ENCODE results near the gene VEZF1. TPM values are rescaled to one million over a fixed set of nuclear protein-coding genes. Genes with fewer than 3 reads are reported as not detected.

VEZF1 gene, protein sequence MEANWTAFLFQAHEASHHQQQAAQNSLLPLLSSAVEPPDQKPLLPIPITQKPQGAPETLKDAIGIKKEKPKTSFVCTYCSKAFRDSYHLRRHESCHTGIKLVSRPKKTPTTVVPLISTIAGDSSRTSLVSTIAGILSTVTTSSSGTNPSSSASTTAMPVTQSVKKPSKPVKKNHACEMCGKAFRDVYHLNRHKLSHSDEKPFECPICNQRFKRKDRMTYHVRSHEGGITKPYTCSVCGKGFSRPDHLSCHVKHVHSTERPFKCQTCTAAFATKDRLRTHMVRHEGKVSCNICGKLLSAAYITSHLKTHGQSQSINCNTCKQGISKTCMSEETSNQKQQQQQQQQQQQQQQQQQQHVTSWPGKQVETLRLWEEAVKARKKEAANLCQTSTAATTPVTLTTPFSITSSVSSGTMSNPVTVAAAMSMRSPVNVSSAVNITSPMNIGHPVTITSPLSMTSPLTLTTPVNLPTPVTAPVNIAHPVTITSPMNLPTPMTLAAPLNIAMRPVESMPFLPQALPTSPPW
- total RNA-seq (2022; extraction: Qiagen RNA extraction), result 37.1 to 56.0 TPM (median 48.1 TPM) in 5 replicates

GRCh38 chr17:57987581-57988300 lies at the start of gene VEZF1:
Gene VEZF1 (minus strand): TSS chr17:57988254. CDS start chr17:57988111, 143 bp downstream.

DNA sequence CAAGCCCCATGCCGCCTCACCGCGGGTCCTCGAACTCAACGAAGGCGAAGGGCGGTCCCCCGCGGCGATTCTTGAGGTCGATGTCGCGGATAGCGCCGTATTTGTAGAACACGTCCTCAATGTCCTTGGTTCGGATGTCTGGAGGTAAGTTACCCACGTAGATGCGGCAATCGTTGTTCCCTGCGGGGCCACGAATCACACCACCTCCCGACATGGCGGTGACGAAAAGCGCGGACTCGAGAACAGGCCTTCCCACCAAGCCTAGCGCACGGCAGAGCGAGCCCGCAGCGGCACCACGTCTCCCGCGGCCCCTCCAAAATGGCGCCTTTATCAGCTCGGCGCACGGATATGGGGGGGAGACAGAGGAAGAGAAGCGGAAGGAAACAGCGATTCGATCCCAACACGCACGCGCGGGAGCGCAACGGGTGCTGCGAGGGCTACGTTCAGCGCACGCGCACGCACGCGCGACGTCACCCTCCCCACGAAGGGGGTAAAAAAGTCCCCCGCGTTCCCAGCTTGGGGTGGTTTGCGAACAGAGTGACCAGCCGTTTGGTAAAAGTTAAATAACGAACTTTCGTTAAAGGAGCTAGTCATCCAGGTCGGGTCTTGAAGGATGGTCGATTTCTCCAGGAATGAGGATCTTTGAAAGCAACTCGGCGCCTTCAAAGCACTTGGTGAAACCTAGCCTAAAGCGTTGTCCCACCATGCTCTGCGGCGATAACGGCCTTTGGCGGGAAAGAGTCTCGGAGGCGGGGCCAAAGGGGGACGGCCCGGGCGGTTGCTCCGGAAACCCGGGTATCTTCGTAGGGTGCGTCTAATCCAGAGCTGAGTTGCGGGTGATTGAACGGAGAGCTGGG lies 19.1 kb upstream of the VEZF1 start, which contains the start of gene SRSF1:
SRSF1 (minus strand) TSS at position 323 of the 857 bp plus-strand sequence; CDS start at position 214, 109 bp downstream.

GRCh38 chr17:57955183-57955931 lies 32.7 kb downstream of the VEZF1 start, which contains the start of gene CUEDC1:
Gene CUEDC1 (minus strand): TSS chr17:57955412. CDS start chr17:57885564, 69,848 bp downstream.

Other genes with a start within 250 kb of the VEZF1 start
- not detected in 5 replicates for gene CCDC182, start 243.0 kb downstream of the VEZF1 start, total RNA-seq (2022; extraction: Qiagen RNA extraction)
- gene MRPS23, start 138.2 kb downstream of the VEZF1 start, total RNA-seq (2022; extraction: Qiagen RNA extraction), result 172 to 244 TPM (median 180 TPM) in 5 replicates
- gene CUEDC1, start 32.8 kb downstream of the VEZF1 start, total RNA-seq (2022; extraction: Qiagen RNA extraction), result 51.0 to 59.6 TPM (median 57.2 TPM) in 5 replicates
- gene SRSF1, start 19.0 kb upstream of the VEZF1 start, total RNA-seq (2022; extraction: Qiagen RNA extraction), result 214 to 324 TPM (median 239 TPM) in 5 replicates
- gene DYNLL2, start 95.2 kb upstream of the VEZF1 start, total RNA-seq (2022; extraction: Qiagen RNA extraction), result 23.5 to 25.9 TPM (median 24.0 TPM) in 5 replicates
- gene OR4D1, start 160.1 kb upstream of the VEZF1 start, total RNA-seq (2022; extraction: Qiagen RNA extraction), result 0.02 TPM in 1 of 5 replicates, not detected in the others
- not detected in 5 replicates for gene OR4D2, start 178.7 kb upstream of the VEZF1 start, total RNA-seq (2022; extraction: Qiagen RNA extraction)
- gene EPX, start 204.5 kb upstream of the VEZF1 start, total RNA-seq (2022; extraction: Qiagen RNA extraction), result not detected in 5 replicates
- 10.6 to 12.6 TPM (median 12.2 TPM) in 5 replicates for gene MKS1, start 231.0 kb upstream of the VEZF1 start, total RNA-seq (2022; extraction: Qiagen RNA extraction)